ENCODE results near the gene MAML3.

MAML3 gene

DNA sequence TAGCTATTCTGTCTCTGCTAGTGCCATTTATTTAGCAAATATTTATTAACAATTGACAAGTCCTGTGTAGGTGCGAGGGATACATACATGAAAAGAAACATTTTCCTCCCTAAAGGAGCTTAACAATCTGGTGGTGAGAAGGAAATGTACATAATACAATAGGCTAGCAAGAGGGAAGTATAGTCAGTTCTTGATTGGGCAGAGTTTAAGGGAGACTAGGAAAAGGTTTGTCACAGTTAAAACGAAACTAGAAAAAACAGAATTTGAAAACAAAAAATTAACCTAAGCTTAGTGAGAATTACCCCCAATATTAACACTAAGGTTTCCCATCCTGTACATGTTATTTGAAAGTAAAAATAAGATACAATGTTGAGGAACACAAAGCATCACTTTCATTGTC is 8.6 kb upstream of the MAML3 start:
- TF ChIP-seq, protein P1, sequence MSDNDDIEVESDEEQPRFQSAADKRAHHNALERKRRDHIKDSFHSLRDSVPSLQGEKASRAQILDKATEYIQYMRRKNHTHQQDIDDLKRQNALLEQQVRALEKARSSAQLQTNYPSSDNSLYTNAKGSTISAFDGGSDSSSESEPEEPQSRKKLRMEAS (IDR thresholded peaks at IDR 0.05): no peak
- TF ChIP-seq TCF12 (IDR thresholded peaks at IDR 0.05; ENCODE audit: low read depth) (no peak), CREB1 (IDR thresholded peaks at IDR 0.05; ENCODE audit: low read depth) (no peak), EGR1 (IDR thresholded peaks at IDR 0.05) (no peak), YY1 (IDR thresholded peaks at IDR 0.05; ENCODE audit: low read depth) (no peak), TEAD4 (IDR thresholded peaks at IDR 0.05) (no peak), ZBTB7A (IDR thresholded peaks at IDR 0.05; ENCODE audit: low read depth) (no peak), RAD21 (IDR thresholded peaks at IDR 0.05; ENCODE audit: low read depth) (no peak), EP300 (IDR thresholded peaks at IDR 0.05; ENCODE audit: borderline replicate concordance) (no peak), TAF1 (IDR thresholded peaks at IDR 0.05; ENCODE audit: low read depth) (no peak), FOXM1 (IDR thresholded peaks at IDR 0.05; ENCODE audit: borderline replicate concordance, low read depth) (no peak), NFIC (IDR thresholded peaks at IDR 0.05) (no peak), CEBPB (IDR thresholded peaks at IDR 0.05) (no peak)
- TF ChIP-seq, protein P2, sequence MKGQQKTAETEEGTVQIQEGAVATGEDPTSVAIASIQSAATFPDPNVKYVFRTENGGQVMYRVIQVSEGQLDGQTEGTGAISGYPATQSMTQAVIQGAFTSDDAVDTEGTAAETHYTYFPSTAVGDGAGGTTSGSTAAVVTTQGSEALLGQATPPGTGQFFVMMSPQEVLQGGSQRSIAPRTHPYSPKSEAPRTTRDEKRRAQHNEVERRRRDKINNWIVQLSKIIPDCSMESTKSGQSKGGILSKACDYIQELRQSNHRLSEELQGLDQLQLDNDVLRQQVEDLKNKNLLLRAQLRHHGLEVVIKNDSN (IDR thresholded peaks at IDR 0.05): no peak
- TF ChIP-seq, protein P3, sequence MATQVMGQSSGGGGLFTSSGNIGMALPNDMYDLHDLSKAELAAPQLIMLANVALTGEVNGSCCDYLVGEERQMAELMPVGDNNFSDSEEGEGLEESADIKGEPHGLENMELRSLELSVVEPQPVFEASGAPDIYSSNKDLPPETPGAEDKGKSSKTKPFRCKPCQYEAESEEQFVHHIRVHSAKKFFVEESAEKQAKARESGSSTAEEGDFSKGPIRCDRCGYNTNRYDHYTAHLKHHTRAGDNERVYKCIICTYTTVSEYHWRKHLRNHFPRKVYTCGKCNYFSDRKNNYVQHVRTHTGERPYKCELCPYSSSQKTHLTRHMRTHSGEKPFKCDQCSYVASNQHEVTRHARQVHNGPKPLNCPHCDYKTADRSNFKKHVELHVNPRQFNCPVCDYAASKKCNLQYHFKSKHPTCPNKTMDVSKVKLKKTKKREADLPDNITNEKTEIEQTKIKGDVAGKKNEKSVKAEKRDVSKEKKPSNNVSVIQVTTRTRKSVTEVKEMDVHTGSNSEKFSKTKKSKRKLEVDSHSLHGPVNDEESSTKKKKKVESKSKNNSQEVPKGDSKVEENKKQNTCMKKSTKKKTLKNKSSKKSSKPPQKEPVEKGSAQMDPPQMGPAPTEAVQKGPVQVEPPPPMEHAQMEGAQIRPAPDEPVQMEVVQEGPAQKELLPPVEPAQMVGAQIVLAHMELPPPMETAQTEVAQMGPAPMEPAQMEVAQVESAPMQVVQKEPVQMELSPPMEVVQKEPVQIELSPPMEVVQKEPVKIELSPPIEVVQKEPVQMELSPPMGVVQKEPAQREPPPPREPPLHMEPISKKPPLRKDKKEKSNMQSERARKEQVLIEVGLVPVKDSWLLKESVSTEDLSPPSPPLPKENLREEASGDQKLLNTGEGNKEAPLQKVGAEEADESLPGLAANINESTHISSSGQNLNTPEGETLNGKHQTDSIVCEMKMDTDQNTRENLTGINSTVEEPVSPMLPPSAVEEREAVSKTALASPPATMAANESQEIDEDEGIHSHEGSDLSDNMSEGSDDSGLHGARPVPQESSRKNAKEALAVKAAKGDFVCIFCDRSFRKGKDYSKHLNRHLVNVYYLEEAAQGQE (IDR thresholded peaks at IDR 0.05; ENCODE audit: low read depth): no peak

DNA sequence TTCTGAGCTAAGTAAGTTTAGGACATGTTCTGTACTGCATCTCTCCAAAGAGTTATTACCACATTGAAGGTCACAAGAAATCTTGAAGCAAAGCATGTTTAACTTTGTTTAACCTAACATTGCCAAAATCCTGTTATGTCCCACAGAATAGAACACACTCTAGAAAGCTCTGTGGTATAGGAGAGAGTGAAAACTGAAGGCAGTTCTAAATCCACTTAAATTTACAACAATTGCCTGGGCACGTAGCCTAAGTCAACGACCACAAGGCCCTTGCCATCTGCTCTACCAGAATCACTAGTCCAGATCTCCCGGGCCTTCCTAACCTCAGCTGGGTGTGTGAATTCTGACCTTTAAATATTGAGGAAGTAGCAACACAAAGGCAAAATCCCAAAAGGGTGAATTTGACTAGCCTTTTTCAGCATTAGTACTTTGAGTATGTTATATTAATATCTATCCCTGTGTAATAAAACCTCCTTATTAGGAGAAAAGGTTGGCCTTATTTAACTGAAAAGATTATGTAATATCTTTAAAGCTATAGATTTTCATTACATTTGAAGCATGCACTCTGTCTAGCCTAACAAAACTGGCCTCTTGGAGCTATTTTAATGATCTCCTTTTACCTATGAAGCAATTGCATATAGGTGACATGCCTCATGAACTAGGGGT is 4.5 kb upstream of the MAML3 start:
- TF ChIP-seq NFIC (IDR thresholded peaks at IDR 0.05): no peak
- TF ChIP-seq, protein P3 (IDR thresholded peaks at IDR 0.05; ENCODE audit: low read depth): no peak
- no peak for TF ChIP-seq EGR1 (IDR thresholded peaks at IDR 0.05)
- no peak for TF ChIP-seq ZBTB7A (IDR thresholded peaks at IDR 0.05; ENCODE audit: low read depth)
- TF ChIP-seq TEAD4 (IDR thresholded peaks at IDR 0.05): no peak
- TF ChIP-seq CREB1 (IDR thresholded peaks at IDR 0.05; ENCODE audit: low read depth): no peak
- no peak for TF ChIP-seq CEBPB (IDR thresholded peaks at IDR 0.05)

DNA sequence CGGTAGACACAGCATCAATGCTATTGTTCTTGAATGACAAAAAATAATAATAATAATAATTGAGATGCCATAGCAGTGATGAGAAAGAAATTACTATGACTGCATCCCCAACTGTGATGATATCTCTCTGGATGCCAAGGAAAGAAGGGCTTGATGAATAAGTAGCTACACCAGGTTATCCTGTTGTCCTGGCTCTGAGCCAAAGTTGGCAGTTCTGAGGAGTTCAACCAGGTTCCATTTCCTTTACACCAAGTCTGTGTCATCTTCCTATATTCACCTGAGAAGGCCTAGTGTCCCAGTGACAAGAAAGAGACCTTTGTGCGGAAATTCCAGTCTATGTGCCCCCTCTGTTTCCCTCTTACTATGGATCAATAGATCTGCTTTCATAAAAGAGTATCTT is 3.4 kb upstream of the MAML3 start:
- TF ChIP-seq EGR1 (IDR thresholded peaks at IDR 0.05) (no peak), CREB1 (IDR thresholded peaks at IDR 0.05; ENCODE audit: low read depth) (no peak), FOXM1 (IDR thresholded peaks at IDR 0.05; ENCODE audit: borderline replicate concordance, low read depth) (no peak), NFIC (IDR thresholded peaks at IDR 0.05) (no peak; the same call in 1 of the 2 replicates), ZBTB7A (IDR thresholded peaks at IDR 0.05; ENCODE audit: low read depth) (no peak), TCF12 (IDR thresholded peaks at IDR 0.05; ENCODE audit: low read depth) (no peak), TAF1 (IDR thresholded peaks at IDR 0.05; ENCODE audit: low read depth) (no peak), EP300 (IDR thresholded peaks at IDR 0.05; ENCODE audit: borderline replicate concordance) (no peak), CEBPB (IDR thresholded peaks at IDR 0.05) (no peak), RAD21 (IDR thresholded peaks at IDR 0.05; ENCODE audit: low read depth) (no peak), TEAD4 (IDR thresholded peaks at IDR 0.05) (no peak), YY1 (IDR thresholded peaks at IDR 0.05; ENCODE audit: low read depth) (no peak)
- TF ChIP-seq, protein P1 (IDR thresholded peaks at IDR 0.05): no peak
- TF ChIP-seq, protein P2 (IDR thresholded peaks at IDR 0.05): no peak
- TF ChIP-seq, protein P3 (IDR thresholded peaks at IDR 0.05; ENCODE audit: low read depth): no peak

DNA sequence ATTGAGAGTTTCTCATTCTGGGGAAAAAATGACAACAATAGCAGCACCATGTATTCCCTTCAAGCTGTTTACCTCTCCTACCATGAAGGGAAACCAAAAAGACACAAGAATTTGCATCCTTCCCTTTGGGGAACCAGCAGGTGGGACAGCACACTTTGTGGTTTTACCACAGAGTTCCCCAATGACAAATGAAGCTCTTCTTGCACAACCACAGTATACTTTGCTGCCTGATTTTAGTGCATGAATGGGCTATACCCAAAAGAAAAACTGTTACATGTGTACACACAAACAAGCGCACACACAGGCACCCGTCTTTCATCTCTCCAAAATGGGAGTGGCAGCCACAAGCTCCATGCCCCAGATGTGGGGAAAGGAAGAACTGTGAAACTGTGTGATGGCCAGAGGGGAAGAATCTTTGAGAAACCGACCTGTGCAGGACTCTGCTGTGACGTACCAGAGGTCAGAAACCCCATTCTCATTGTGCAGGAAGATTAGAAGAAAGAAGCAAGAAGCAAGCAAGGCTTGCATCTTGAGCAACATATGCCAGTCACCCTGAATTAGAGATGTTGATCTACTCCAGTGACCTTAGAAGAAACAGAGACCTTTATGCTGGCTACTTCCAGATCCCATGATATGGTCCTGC is 2.7 kb upstream of the MAML3 start:
- TF ChIP-seq ZBTB7A (IDR thresholded peaks at IDR 0.05; ENCODE audit: low read depth) (no peak), NFIC (IDR thresholded peaks at IDR 0.05) (no peak), TAF1 (IDR thresholded peaks at IDR 0.05; ENCODE audit: low read depth) (no peak), CEBPB (IDR thresholded peaks at IDR 0.05) (no peak), TEAD4 (IDR thresholded peaks at IDR 0.05) (no peak), EGR1 (IDR thresholded peaks at IDR 0.05) (no peak)
- TF ChIP-seq, protein P1 (IDR thresholded peaks at IDR 0.05): no peak
- TF ChIP-seq, protein P2 (IDR thresholded peaks at IDR 0.05): no peak

Data from Ishikawa (cell line).